ENCODE measurements around the gene SH2D3C.

- TF ChIP-seq, protein P1, sequence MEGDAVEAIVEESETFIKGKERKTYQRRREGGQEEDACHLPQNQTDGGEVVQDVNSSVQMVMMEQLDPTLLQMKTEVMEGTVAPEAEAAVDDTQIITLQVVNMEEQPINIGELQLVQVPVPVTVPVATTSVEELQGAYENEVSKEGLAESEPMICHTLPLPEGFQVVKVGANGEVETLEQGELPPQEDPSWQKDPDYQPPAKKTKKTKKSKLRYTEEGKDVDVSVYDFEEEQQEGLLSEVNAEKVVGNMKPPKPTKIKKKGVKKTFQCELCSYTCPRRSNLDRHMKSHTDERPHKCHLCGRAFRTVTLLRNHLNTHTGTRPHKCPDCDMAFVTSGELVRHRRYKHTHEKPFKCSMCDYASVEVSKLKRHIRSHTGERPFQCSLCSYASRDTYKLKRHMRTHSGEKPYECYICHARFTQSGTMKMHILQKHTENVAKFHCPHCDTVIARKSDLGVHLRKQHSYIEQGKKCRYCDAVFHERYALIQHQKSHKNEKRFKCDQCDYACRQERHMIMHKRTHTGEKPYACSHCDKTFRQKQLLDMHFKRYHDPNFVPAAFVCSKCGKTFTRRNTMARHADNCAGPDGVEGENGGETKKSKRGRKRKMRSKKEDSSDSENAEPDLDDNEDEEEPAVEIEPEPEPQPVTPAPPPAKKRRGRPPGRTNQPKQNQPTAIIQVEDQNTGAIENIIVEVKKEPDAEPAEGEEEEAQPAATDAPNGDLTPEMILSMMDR (IDR thresholded peaks at IDR 0.05 in 2 of 3, conservative IDR thresholded peaks at IDR 0.05 in 1 of 3; ENCODE audit: insufficient read depth in 2 of 3, low read depth in 1 of 3, low read length in 3 of 3): no peak
- no peak for TF ChIP-seq TARDBP (IDR thresholded peaks at IDR 0.05)
These were observed 39.5 kb upstream of the SH2D3C start for GRCh38 chr9:127817881-127818434.

Data from K562 (cell line).